Measurements from ENCODE around the gene RANBP17. TPM values are rescaled to one million over a fixed set of nuclear protein-coding genes. Genes with fewer than 3 reads are reported as not detected.

The RANBP17 gene
- total and polyA plus RNA-seq, 2 experiments from 2014 or later: 43.8 to 53.1 TPM

- no peak for TF ChIP-seq ZNF114 (CRISPR knock-in tag; IDR thresholded peaks at IDR 0.05)
- no peak for TF ChIP-seq EZH2 (IDR thresholded peaks at IDR 0.05; ENCODE audit: low read depth, unreplicated experiment)
- TF ChIP-seq CREB1 (CRISPR knock-in tag; IDR thresholded peaks at IDR 0.05; ENCODE audit: low read depth): no peak
Observed at GRCh38 chr5:171157775-171158174, 296.0 kb downstream of the RANBP17 start (continued).

- no peak overlapping the region for H3K27ac ChIP-seq (ENCODE audit: low read depth)
- peaks cover 7% of the 10 kb centered on the region; the same call in 1 of the 2 replicates for H3K4me1 ChIP-seq (ENCODE audit: insufficient read depth)
- no peaks in the 10 kb centered on the region for H3K27me3 ChIP-seq (ENCODE audit: insufficient read depth)
- H4K20me1 ChIP-seq (replicated peaks; ENCODE audit: insufficient read depth): no peaks in the 10 kb centered on the region
- no peaks in the 10 kb centered on the region for H3F3A ChIP-seq (replicated peaks; ENCODE audit: low read depth)
- ATAC-seq: no peak
- no peaks in the 10 kb centered on the region for H3K79me2 ChIP-seq (replicated peaks; ENCODE audit: insufficient read depth)
- H3K36me3 Mint-ChIP-seq (ENCODE audit: low read depth): no peaks in the 10 kb centered on the region
- H3K9me3 Mint-ChIP-seq: no peaks in the 10 kb centered on the region
- H2AFZ ChIP-seq: no peak overlapping the region
- H3K36me3 ChIP-seq (ENCODE audit: insufficient read depth): no peaks in the 10 kb centered on the region
- DNase-seq (ENCODE audit: low spot score): no peak
- no peak overlapping the region for H3K27ac Mint-ChIP-seq
- TF ChIP-seq STAT1 (IDR thresholded peaks at IDR 0.05; ENCODE audit: unreplicated experiment): no peak
- no peak for TF ChIP-seq ZNF114 (CRISPR knock-in tag; IDR thresholded peaks at IDR 0.05)
- TF ChIP-seq CREB1 (CRISPR knock-in tag; IDR thresholded peaks at IDR 0.05; ENCODE audit: low read depth): no peak
- no peak for TF ChIP-seq REST (IDR thresholded peaks at IDR 0.05; ENCODE audit: unreplicated experiment)
- TF ChIP-seq EZH2phosphoT487 (IDR thresholded peaks at IDR 0.05; ENCODE audit: unreplicated experiment): no peak
- no peak for TF ChIP-seq JUNB (IDR thresholded peaks at IDR 0.05; ENCODE audit: unreplicated experiment)
- no peak for TF ChIP-seq CTCF (conservative IDR thresholded peaks at IDR 0.05; ENCODE audit: low read depth in 2 of 2)
- TF ChIP-seq ZNF462 (CRISPR knock-in tag; IDR thresholded peaks at IDR 0.05): no peak
- TF ChIP-seq ETS1 (IDR thresholded peaks at IDR 0.05): no peak
- no peak overlapping the region for H3K4me2 ChIP-seq
- H3K4me1 Mint-ChIP-seq: peaks cover 15% of the 10 kb centered on the region
- no peaks in the 10 kb centered on the region for H3K9me2 ChIP-seq (ENCODE audit: insufficient read depth)
- H3K4me3 Mint-ChIP-seq: no peak overlapping the region
- H3K4me3 ChIP-seq: no peak overlapping the region
- H3K27me3 Mint-ChIP-seq (ENCODE audit: insufficient read depth, low read depth, poor library complexity): peaks cover 2% of the 10 kb centered on the region
Observed at GRCh38 chr5:171158581-171158980, 296.8 kb downstream of the RANBP17 start.

Measured in GM23338 (cell line).